Measurements from ENCODE around the gene CAST. TPM values are rescaled to one million over a fixed set of nuclear protein-coding genes. Genes with fewer than 3 reads are reported as not detected.

CAST gene
- total RNA-seq, 4 donors from 2014 or later, result 321 to 971 (median 445) TPM

DNA sequence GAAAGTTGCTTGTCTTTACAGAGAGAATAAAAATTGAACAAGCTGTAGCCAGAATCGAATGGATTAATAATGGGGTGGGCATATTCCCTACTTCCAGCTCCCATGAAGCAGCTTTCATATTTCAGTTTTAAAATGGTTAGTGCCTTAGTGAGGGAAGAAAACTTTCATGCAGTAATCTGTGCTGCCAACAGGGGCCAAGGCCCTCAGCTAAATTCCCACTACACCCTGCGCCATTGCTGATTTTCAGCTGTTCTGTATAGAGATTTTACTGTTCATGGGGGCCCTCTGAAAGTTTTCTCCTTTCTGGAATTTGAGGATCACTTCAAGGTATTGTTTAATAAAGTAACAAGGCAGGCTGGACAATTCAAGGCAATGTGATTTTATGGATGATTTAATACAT, 58.2 kb downstream of the CAST start:
- intact Hi-C loops (cut with DNase I; ENCODE audit: low total_unique reads), result no loop called here
- Histone ChIP-seq H3K27me3 (no peaks in the 10 kb centered on the region), H3K4me3 (no peak overlapping the region), H3K4me1 (peaks cover 72 to 91% of the 10 kb centered on the region in 2 donors), H3K27ac (peak overlapping the region; percentile 75 to 99 (median 96)), H3K9me3 (no peaks in the 10 kb centered on the region), H3K36me3 (no peaks in the 10 kb centered on the region)
- in situ Hi-C loops (cut with MboI; ENCODE audit: low sequenced_read_pairs in 4 of 4), result loop anchor here in 2 of 4 donors (25.0 kb wide), 2 partner anchors 858 to 883 kb away; no protein-coding TSS in a partner anchor
- ATAC-seq, result no peak
- TF ChIP-seq, protein P1, sequence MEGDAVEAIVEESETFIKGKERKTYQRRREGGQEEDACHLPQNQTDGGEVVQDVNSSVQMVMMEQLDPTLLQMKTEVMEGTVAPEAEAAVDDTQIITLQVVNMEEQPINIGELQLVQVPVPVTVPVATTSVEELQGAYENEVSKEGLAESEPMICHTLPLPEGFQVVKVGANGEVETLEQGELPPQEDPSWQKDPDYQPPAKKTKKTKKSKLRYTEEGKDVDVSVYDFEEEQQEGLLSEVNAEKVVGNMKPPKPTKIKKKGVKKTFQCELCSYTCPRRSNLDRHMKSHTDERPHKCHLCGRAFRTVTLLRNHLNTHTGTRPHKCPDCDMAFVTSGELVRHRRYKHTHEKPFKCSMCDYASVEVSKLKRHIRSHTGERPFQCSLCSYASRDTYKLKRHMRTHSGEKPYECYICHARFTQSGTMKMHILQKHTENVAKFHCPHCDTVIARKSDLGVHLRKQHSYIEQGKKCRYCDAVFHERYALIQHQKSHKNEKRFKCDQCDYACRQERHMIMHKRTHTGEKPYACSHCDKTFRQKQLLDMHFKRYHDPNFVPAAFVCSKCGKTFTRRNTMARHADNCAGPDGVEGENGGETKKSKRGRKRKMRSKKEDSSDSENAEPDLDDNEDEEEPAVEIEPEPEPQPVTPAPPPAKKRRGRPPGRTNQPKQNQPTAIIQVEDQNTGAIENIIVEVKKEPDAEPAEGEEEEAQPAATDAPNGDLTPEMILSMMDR (IDR thresholded peaks at IDR 0.05 in 4 of 5, conservative IDR thresholded peaks at IDR 0.05 in 1 of 5), result peak in 1 of 5 experiments; percentile 9
- TF ChIP-seq POLR2A (IDR thresholded peaks at IDR 0.05), result no peak
- DNase-seq, result no peak

DNA sequence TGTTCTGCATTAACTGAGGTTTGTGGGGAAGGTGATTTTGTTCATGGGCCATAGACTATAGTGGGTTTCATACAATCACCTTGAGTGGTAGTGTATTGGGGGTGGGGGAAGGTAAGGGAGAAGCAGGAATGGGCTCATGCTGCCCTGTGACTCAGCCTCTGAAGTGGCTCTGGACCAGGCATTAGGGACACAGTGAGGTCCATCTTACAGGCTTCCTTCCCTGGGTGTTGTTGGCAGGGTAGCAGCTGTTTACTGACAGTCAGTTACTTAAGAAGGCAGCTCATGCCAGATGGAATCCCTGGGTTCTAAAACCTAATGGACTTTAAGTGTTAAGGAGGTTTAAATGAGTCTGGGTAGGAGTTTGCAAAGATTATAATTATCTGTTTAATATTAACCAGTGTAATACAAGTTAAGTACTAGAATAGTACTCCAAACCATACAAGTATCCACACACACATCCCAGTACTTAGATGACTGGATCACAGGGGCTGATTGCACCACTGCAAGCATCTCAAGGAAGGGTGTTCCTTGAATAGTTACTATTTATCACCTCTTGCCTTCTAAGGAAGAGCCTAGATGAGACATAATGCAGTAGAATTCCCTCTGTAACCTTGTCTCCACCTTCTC, 59.3 kb downstream of the CAST start:
- TF ChIP-seq, protein P1 (IDR thresholded peaks at IDR 0.05 in 4 of 5, conservative IDR thresholded peaks at IDR 0.05 in 1 of 5), result no peak
- TF ChIP-seq POLR2A (IDR thresholded peaks at IDR 0.05), result no peak
- Histone ChIP-seq H3K4me1 (peaks cover 67 to 85% of the 10 kb centered on the region in 2 donors), H3K4me3 (no peak overlapping the region), H3K27me3 (no peaks in the 10 kb centered on the region), H3K36me3 (peaks cover 0 to 3% of the 10 kb centered on the region in 2 donors), H3K9me3 (no peaks in the 10 kb centered on the region), H3K27ac (peak overlapping the region; percentile 75 to 99 (median 96))
- in situ Hi-C loops (cut with MboI; ENCODE audit: low sequenced_read_pairs in 4 of 4), result loop anchor here in 2 of 4 donors (25.0 kb wide), 2 partner anchors 859 to 884 kb away; no protein-coding TSS in a partner anchor
- DNase-seq (peak; percentile 90 to 93), ATAC-seq (peak; percentile 94 to 96)
- intact Hi-C loops (cut with DNase I; ENCODE audit: low total_unique reads), result loop anchor here (1.0 kb wide), 1 partner anchor 59 kb away; the partner anchor contains the start of gene CAST

DNA sequence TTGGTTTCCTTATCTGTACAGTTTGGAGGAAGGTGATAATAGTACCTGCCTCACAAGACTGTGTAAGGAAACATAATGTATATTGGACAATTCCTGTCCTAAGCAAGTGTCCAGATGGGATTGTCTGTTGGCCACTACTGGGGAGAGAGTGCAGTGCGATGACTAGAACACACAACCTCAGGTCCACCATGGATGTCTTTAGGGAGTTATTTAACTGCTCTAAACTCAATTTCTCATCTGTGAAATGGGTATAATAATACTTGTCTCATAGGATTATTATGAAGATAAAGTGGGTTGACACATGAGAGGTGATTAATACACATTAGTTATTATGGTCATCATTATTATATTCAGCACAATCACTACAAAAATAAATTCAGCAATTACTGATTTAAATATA, 63.1 kb downstream of the CAST start:
- Histone ChIP-seq H3K27me3 (no peaks in the 10 kb centered on the region), H3K9me3 (no peaks in the 10 kb centered on the region), H3K36me3 (peaks cover 0 to 35% of the 10 kb centered on the region in 2 donors), H3K27ac (peak overlapping the region in 3 of 4 donors; percentile 6 to 52 (median 20)), H3K4me3 (no peak overlapping the region), H3K4me1 (peaks cover 33 to 47% of the 10 kb centered on the region in 2 donors)
- ATAC-seq (no peak), DNase-seq (no peak)
- intact Hi-C loops (cut with DNase I; ENCODE audit: low total_unique reads), result no loop called here
- TF ChIP-seq POLR2A (IDR thresholded peaks at IDR 0.05), result no peak
- TF ChIP-seq, protein P1 (IDR thresholded peaks at IDR 0.05 in 4 of 5, conservative IDR thresholded peaks at IDR 0.05 in 1 of 5), result no peak
- in situ Hi-C loops (cut with MboI; ENCODE audit: low sequenced_read_pairs in 4 of 4), result no loop called here

DNA sequence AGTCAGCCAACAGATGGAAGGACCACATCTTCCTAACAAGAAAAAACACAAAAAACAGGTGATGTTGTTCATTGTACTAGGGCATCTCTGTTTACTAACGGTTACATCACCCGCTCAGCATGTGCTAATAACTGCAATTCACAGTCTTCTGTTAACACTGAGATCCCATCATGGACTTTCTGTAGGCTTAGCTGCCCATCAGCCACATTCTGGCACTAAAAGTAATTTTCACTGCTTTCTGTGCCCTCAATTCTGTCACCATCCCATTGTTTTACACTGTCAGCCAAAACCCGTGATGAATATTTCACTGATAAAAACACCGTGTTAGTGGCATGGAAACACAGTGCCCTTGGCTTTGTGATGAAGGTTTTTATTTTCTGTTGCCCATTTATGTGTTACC, 64.6 kb downstream of the CAST start:
- no peaks in the 10 kb centered on the region for H3K9me3 ChIP-seq
- intact Hi-C loops (cut with DNase I; ENCODE audit: low total_unique reads) (no loop called here), in situ Hi-C loops (cut with MboI; ENCODE audit: low sequenced_read_pairs in 4 of 4) (no loop called here)
- H3K36me3 ChIP-seq, result peaks cover 0 to 44% of the 10 kb centered on the region in 2 donors
- H3K4me1 ChIP-seq, result peaks cover 26 to 35% of the 10 kb centered on the region in 2 donors
- ATAC-seq (no peak), DNase-seq (no peak)
- no peak overlapping the region for H3K4me3 ChIP-seq
- H3K27ac ChIP-seq, result peak overlapping the region in 2 of 4 donors; percentile 8 to 27
- H3K27me3 ChIP-seq, result no peaks in the 10 kb centered on the region
- TF ChIP-seq POLR2A (IDR thresholded peaks at IDR 0.05), result no peak
- TF ChIP-seq, protein P1 (IDR thresholded peaks at IDR 0.05 in 4 of 5, conservative IDR thresholded peaks at IDR 0.05 in 1 of 5), result no peak

All from gastrocnemius medialis (tissue), 4 donors.